HepG2 (cell line): Measurements from ENCODE around the gene GOT1.

Experiments used
- HNRNPL ChIP-seq: fragments of 200-400 bp; formaldehyde crosslinking; IDR thresholded peaks from 2 replicates; pipeline ENCODE4 v1.6.1; 2017; ENCODE audit warnings: mild to moderate bottlenecking, low read depth, low read length
- ZNF121 ChIP-seq: sonication (generic); formaldehyde crosslinking; IDR thresholded peaks from 2 replicates; pipeline ENCODE4 v1.5.0; 2020; ENCODE audit warnings: mild to moderate bottlenecking, missing genetic modification reagents
- ZNF460 ChIP-seq: sonication (generic); formaldehyde crosslinking; IDR thresholded peaks from 2 replicates; pipeline ENCODE4 v1.5.1; 2020; ENCODE audit warnings: missing genetic modification reagents, mild to moderate bottlenecking, borderline replicate concordance

- TF ChIP-seq ZNF121 (no peak), ZNF460 (CRISPR knock-in tag) (no peak), HNRNPL (no peak)
Observed at GRCh38 chr10:99467236-99467999, 37.0 kb upstream of the GOT1 start.
